Sigmoid colon (tissue), 4 donors: ENCODE results near the gene RAG1.

Experiments
- EP300 ChIP-seq, 4 donors: sonication (generic); formaldehyde crosslinking; IDR thresholded peaks; one replicate each; pipeline ENCODE4 v1.6.1; 2017; ENCODE audit warnings: antibody characterized with exemption in 4 of 4
- POLR2A ChIP-seq, 2 donors: fragments of 450-650 bp; IDR thresholded peaks; one replicate each; pipeline ENCODE4 v1.6.1; 2016; ENCODE audit warnings: antibody characterized with exemption in 2 of 2, mild to moderate bottlenecking in 2 of 2, moderate library complexity in 2 of 2
- TF ChIP-seq, protein P1 (sequence below), 4 experiments: fragments of 450-650 bp in 3 of 4; fragments of 200-600 bp in 1 of 4; IDR thresholded peaks; one replicate each; pipeline ENCODE4 v1.5.1; 2016 to 2019; ENCODE audit warnings: antibody characterized with exemption in 4 of 4, mild to moderate bottlenecking in 3 of 4, moderate library complexity in 2 of 4

DNA sequence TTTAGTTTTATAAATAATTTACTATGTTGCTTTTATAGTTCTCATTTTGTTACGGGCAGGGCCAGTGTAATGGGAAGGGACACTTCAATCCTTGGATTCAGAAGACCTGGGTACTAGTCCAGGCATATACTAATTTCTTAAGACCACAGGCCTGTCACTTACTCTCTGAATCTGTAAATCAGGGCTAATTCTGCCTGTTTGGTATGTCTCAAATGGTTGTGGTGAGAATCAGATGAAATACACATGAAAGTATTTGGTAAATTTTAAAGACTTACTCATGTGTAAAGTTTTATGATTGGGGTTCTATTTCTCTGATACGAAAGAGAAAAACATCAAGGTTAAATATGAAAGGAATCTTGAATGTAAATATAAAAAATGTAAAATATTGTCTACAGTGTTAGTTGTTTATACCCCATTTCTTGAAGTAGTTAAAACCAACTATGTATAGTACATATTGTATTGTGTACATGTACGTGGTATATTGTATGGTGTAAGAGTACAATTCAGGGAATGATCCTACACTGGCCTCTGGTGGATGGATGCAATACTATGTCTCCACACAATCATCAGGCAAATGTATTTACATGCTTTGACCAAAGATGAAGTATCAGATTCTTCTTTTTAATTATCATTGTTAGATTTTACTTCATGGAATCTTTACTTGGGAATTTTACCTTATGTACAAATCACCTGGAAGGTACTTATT lies 54.8 kb downstream of the RAG1 start:
- no peak for TF ChIP-seq POLR2A (IDR thresholded peaks at IDR 0.05)
- TF ChIP-seq, protein P1, sequence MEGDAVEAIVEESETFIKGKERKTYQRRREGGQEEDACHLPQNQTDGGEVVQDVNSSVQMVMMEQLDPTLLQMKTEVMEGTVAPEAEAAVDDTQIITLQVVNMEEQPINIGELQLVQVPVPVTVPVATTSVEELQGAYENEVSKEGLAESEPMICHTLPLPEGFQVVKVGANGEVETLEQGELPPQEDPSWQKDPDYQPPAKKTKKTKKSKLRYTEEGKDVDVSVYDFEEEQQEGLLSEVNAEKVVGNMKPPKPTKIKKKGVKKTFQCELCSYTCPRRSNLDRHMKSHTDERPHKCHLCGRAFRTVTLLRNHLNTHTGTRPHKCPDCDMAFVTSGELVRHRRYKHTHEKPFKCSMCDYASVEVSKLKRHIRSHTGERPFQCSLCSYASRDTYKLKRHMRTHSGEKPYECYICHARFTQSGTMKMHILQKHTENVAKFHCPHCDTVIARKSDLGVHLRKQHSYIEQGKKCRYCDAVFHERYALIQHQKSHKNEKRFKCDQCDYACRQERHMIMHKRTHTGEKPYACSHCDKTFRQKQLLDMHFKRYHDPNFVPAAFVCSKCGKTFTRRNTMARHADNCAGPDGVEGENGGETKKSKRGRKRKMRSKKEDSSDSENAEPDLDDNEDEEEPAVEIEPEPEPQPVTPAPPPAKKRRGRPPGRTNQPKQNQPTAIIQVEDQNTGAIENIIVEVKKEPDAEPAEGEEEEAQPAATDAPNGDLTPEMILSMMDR (IDR thresholded peaks at IDR 0.05), result peak; percentile 40 to 69 (median 55)
- TF ChIP-seq EP300 (IDR thresholded peaks at IDR 0.05), result no peak
